SK-N-SH (cell line): ENCODE results near the gene AP1S3. TPM values are rescaled to one million over a fixed set of nuclear protein-coding genes. Genes with fewer than 3 reads are reported as not detected.

ENCODE experiments used
- CTCF ChIA-PET: fragments of 300-600, 350-600 bp; formaldehyde crosslinking; extraction: SDS; loops from one replicate; lab custom pipeline; 2021; lab: Yijun Ruan, JAX
- POLR2A ChIA-PET: fragments of 350-600 bp; sonication (Branson Sonifier 250); formaldehyde crosslinking; extraction: SDS; loops from one replicate; lab custom pipeline; 2020; ENCODE audit warnings: antibody characterized with exemption, inconsistent platforms; lab: Yijun Ruan, JAX
- DNase-seq: peaks from one replicate; pipeline ENCODE4 v3.0.0; 2012
- H2AFZ ChIP-seq: fragments of 200-600 bp; sonication (generic); 2 replicates; pipeline ENCODE4 v1.8.1; 2016; ENCODE audit warnings: antibody characterized with exemption, mild to moderate bottlenecking, low read depth
- H3F3A ChIP-seq: fragments of 200-600 bp; sonication (generic); replicated peaks from 2 replicates; pipeline ENCODE3; 2016; ENCODE audit warnings: antibody characterized with exemption, mild to moderate bottlenecking; ENCODE audit not compliant: insufficient read depth
- H3K27ac ChIP-seq, 2 experiments: fragments of 200-500 bp in 1 of 2; fragments of 200-600 bp in 1 of 2; sonication (Bioruptor generic) in 1 of 2; sonication (generic), shearing (Covaris generic) in 1 of 2; 2 replicates each; pipeline versions ENCODE4 v1.5.1 to v1.6.1; 2014 to 2016; ENCODE audit warnings: low read depth in 2 of 2, inconsistent platforms in 1 of 2, low read length in 1 of 2, mild to moderate bottlenecking in 1 of 2, mixed read lengths in 1 of 2
- H3K27me3 ChIP-seq: fragments of 200-600 bp; sonication (generic), shearing (Covaris generic); 2 replicates; pipeline ENCODE4 v1.6.1; 2016; ENCODE audit warnings: mixed run types; ENCODE audit not compliant: insufficient read depth
- H3K36me3 ChIP-seq, 2 experiments: fragments of 200-500 bp in 1 of 2; fragments of 200-600 bp in 1 of 2; sonication (Bioruptor generic) in 1 of 2; sonication (generic) in 1 of 2; replicated peaks in 1 of 2; 2 replicates each; pipeline versions ENCODE3 to v1.5.1; 2014 to 2016; ENCODE audit warnings: low read length in 1 of 2, mild to moderate bottlenecking in 1 of 2; ENCODE audit not compliant: insufficient read depth in 2 of 2, control insufficient read depth in 1 of 2
- H3K4me1 ChIP-seq, 2 experiments: fragments of 200-500 bp in 1 of 2; fragments of 200-600 bp in 1 of 2; sonication (Bioruptor generic) in 1 of 2; sonication (generic), shearing (Covaris generic) in 1 of 2; 2 replicates each; pipeline versions ENCODE4 v1.5.1 to v1.6.1; 2014 to 2016; ENCODE audit warnings: low read depth in 1 of 2, low read length in 1 of 2, mixed run types in 1 of 2; ENCODE audit not compliant: insufficient read depth in 2 of 2, control insufficient read depth in 1 of 2
- H3K4me2 ChIP-seq: fragments of 200-600 bp; sonication (generic), shearing (Covaris generic); 2 replicates; pipeline ENCODE4 v1.6.1; 2017; ENCODE audit warnings: mixed run types
- H3K4me3 ChIP-seq, 2 experiments: fragments of 200-500 bp in 1 of 2; fragments of 200-600 bp in 1 of 2; sonication (Bioruptor generic) in 1 of 2; sonication (generic), shearing (Covaris generic) in 1 of 2; 2 replicates each; pipeline versions ENCODE4 v1.5.1 to v1.8.1; 2014 to 2016; ENCODE audit warnings: low read depth in 2 of 2, inconsistent platforms in 1 of 2, low read length in 1 of 2, mild to moderate bottlenecking in 1 of 2, mixed read lengths in 1 of 2, moderate library complexity in 1 of 2
- H3K79me2 ChIP-seq: fragments of 200-600 bp; sonication (generic); 2 replicates; pipeline ENCODE4 v1.8.1; 2017; ENCODE audit warnings: mild to moderate bottlenecking; ENCODE audit not compliant: insufficient read depth
- H3K9ac ChIP-seq: fragments of 200-600 bp; sonication (generic); 2 replicates; pipeline ENCODE4 v1.6.1; 2017; ENCODE audit warnings: mixed run types
- H3K9me2 ChIP-seq: fragments of 200-600 bp; sonication (generic); 2 replicates; pipeline ENCODE4 v1.6.1; 2017; ENCODE audit warnings: mixed run types
- H3K9me3 ChIP-seq: fragments of 200-600 bp; sonication (generic); 2 replicates; pipeline ENCODE4 v1.6.1; 2017; ENCODE audit warnings: mixed run types, mild to moderate bottlenecking, moderate library complexity
- H4K20me1 ChIP-seq: fragments of 200-600 bp; sonication (generic); 2 replicates; pipeline ENCODE4 v1.6.1; 2017; ENCODE audit warnings: mild to moderate bottlenecking, mixed run types; ENCODE audit not compliant: insufficient read depth
- CTCF ChIP-seq: fragments of 200-600 bp; sonication (generic); IDR thresholded peaks from 2 replicates; pipeline ENCODE4 v1.6.1; 2017; ENCODE audit warnings: antibody characterized with exemption, mild to moderate bottlenecking, moderate library complexity
- ELF1 ChIP-seq: IDR thresholded peaks from 2 replicates; pipeline ENCODE4 v1.4.0; 2012
- EP300 ChIP-seq, 2 experiments: IDR thresholded peaks; 2 replicates each; pipeline versions ENCODE4 v1.4.0 to v1.6.1; 2012; ENCODE audit warnings: borderline replicate concordance in 1 of 2, low read depth in 1 of 2, low read length in 1 of 2
- EZH2phosphoT487 ChIP-seq: fragments of 200-600 bp; sonication (generic); IDR thresholded peaks from 2 replicates; pipeline ENCODE4 v1.6.1; 2017; ENCODE audit warnings: low read depth, mixed run types, mild to moderate bottlenecking, antibody characterized with exemption, moderate library complexity, borderline replicate concordance
- FOSL2 ChIP-seq: IDR thresholded peaks from 2 replicates; pipeline ENCODE4 v1.4.0; 2012; ENCODE audit warnings: low read depth, mild to moderate bottlenecking, moderate library complexity, borderline replicate concordance
- FOXJ3 ChIP-seq: sonication (generic); formaldehyde crosslinking; IDR thresholded peaks from 2 replicates; pipeline ENCODE4 v1.5.1; 2020; ENCODE audit warnings: mild to moderate bottlenecking, missing genetic modification reagents
- GABPA ChIP-seq: IDR thresholded peaks from 2 replicates; pipeline ENCODE4 v1.4.0; 2012; ENCODE audit warnings: low read depth, mild to moderate bottlenecking
- GATA2 ChIP-seq: sonication (generic); formaldehyde crosslinking; IDR thresholded peaks from 2 replicates; pipeline ENCODE4 v1.5.0; 2020; ENCODE audit warnings: mild to moderate bottlenecking, missing genetic modification reagents
- IRF3 ChIP-seq: fragments of 150-350 bp; IDR thresholded peaks from 2 replicates; pipeline ENCODE4 v1.6.1; 2016; ENCODE audit warnings: mild to moderate bottlenecking, low read depth, low read length
- MAX ChIP-seq: IDR thresholded peaks from 2 replicates; pipeline ENCODE4 v1.4.0; 2012; ENCODE audit warnings: low read depth
- MEF2A ChIP-seq: IDR thresholded peaks from 2 replicates; pipeline ENCODE4 v1.4.0; 2012; ENCODE audit warnings: low read depth, borderline replicate concordance
- PBX3 ChIP-seq: IDR thresholded peaks from 2 replicates; pipeline ENCODE4; 2012
- RCOR1 ChIP-seq: fragments of 150-350 bp; IDR thresholded peaks from 2 replicates; pipeline ENCODE4 v1.6.1; 2017; ENCODE audit warnings: antibody characterized with exemption, low read length
- SMC3 ChIP-seq: IDR thresholded peaks from 2 replicates; pipeline ENCODE4 v1.6.1; 2012; ENCODE audit warnings: low read depth, low read length, improper control_type of control experiment
- TAF1 ChIP-seq: IDR thresholded peaks from 2 replicates; pipeline ENCODE4 v1.6.1; 2012; ENCODE audit warnings: low read depth, mild to moderate bottlenecking, low read length, moderate library complexity, borderline replicate concordance
- USF2 ChIP-seq: fragments of 150-350 bp; IDR thresholded peaks from 2 replicates; pipeline ENCODE4 v1.6.1; 2017; ENCODE audit warnings: antibody characterized with exemption, low read length, low read depth, borderline replicate concordance
- ZBTB33 ChIP-seq: IDR thresholded peaks from 2 replicates; pipeline ENCODE4 v1.4.0; 2012; ENCODE audit warnings: low read depth, borderline replicate concordance
- WGBS: methylation state at CpG from one replicate; pipeline ENCODE4 v1.1.6; 2017; ENCODE audit warnings: low lambda C conversion rate; 5-methylcytosine and 5-hydroxymethylcytosine counted together
- polyA plus RNA-seq, 3 experiments: library from polyadenylated mRNA; depleted of rRNA; stranded (reverse); fragments of >200 nt; gene quantifications; 2 replicates each; pipeline ENCODE4 v1.2.3, GENCODE V29; 2012

The AP1S3 gene
- polyA plus RNA-seq, 1 of the 3 experiments (the other 2 are of a cell fraction), result 4.8 TPM

- no peak overlapping the region for H3K4me3 ChIP-seq
- H3K9me2 ChIP-seq, result no peaks in the 10 kb centered on the region
- no peaks in the 10 kb centered on the region for H3K27me3 ChIP-seq
- H4K20me1 ChIP-seq, result no peaks in the 10 kb centered on the region
- WGBS, result 97% methylated on average over 7 of the region's 7 CpGs
- ChIA-PET POLR2A (no interaction called here), CTCF (no interaction called here)
- peaks cover 6% of the 10 kb centered on the region for H3F3A ChIP-seq
- no peak overlapping the region for H3K9ac ChIP-seq
- H2AFZ ChIP-seq, result no peak overlapping the region
- DNase-seq, result no peak
- peak overlapping the region in 1 of 2 experiments; percentile 75; a peak in 2 of 4 replicates for H3K27ac ChIP-seq
- TF ChIP-seq RCOR1 (no peak), ZBTB33 (no peak), SMC3 (no peak), FOSL2 (no peak), MEF2A (no peak), EZH2phosphoT487 (no peak), CTCF (no peak), TAF1 (no peak), EP300 (IDR thresholded peaks at IDR 0.05; ENCODE audit: borderline replicate concordance in 1 of 2, low read depth in 1 of 2, low read length in 1 of 2) (no peak), GATA2 (no peak), USF2 (no peak), ELF1 (no peak), IRF3 (no peak), GABPA (no peak), MAX (no peak), PBX3 (no peak), FOXJ3 (CRISPR knock-in tag) (no peak)
- no peaks in the 10 kb centered on the region for H3K9me3 ChIP-seq
- H3K36me3 ChIP-seq, result peaks cover 0 to 6% of the 10 kb centered on the region in 2 experiments
- H3K4me2 ChIP-seq, result no peak overlapping the region
- H3K79me2 ChIP-seq, result no peaks in the 10 kb centered on the region
- peaks cover 0 to 7% of the 10 kb centered on the region in 2 experiments; a peak in 1 of 4 replicates for H3K4me1 ChIP-seq
Measured at GRCh38 chr2:223847410-223847809, 10.0 kb upstream of the AP1S3 start.
